ENCODE results near the gene ANKRD23.

The ANKRD23 gene

DNA sequence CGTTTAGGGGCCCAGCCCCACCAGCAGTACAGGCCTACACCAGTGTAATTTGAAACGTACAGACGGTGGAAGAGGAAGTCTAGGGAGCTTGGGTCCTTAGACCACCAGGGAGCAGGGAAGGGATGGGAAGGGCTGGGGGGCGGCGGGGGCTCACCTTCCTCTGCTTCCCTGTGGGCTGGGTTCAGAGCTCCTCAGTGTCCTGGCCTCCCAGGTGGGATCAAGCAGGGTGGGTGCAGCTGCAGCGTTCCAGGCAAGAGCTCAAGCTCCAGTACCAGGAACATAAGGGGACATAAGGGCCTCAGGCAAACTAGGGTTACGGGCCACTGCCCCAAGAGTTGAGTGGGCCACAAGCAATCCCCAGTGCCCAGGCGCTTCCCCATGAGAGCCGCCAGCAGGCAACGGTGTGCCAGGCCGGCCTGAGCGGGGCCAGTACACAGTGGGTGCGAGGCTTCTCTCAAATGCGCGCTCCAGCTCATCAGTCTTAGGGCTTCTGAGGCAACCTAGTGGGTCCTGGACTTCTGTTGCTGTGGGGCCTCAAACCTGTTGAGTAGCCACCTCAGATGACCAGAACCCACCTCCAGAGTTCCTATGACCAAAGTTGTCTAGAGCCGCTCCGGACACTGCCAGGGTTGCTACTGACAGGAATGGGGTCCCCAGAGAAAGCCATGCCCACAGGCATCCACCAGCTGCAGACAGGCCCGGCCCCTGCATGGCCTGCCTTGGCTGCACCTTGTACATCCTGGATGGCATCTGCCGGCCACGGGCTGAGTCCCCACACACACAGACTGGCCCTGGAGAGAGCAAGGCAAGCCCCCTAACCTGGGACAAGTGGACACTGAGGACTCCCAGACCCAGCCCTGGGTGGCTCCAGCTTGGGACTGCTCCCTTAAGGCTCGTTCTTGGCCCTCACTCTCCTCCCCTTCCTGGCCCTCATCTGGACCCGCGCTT is 5.2 kb downstream of the ANKRD23 start:
- no peak for DNase-seq (ENCODE audit: low read depth in 3 of 3)

GRCh38 chr2:96837575-96837974 is 6.2 kb downstream of the ANKRD23 start:
- no peak for DNase-seq (ENCODE audit: low read depth in 3 of 3)

- no peak for DNase-seq (ENCODE audit: low read depth in 3 of 3)
Observed at GRCh38 chr2:96835830-96836229, 8.0 kb downstream of the ANKRD23 start.

DNA sequence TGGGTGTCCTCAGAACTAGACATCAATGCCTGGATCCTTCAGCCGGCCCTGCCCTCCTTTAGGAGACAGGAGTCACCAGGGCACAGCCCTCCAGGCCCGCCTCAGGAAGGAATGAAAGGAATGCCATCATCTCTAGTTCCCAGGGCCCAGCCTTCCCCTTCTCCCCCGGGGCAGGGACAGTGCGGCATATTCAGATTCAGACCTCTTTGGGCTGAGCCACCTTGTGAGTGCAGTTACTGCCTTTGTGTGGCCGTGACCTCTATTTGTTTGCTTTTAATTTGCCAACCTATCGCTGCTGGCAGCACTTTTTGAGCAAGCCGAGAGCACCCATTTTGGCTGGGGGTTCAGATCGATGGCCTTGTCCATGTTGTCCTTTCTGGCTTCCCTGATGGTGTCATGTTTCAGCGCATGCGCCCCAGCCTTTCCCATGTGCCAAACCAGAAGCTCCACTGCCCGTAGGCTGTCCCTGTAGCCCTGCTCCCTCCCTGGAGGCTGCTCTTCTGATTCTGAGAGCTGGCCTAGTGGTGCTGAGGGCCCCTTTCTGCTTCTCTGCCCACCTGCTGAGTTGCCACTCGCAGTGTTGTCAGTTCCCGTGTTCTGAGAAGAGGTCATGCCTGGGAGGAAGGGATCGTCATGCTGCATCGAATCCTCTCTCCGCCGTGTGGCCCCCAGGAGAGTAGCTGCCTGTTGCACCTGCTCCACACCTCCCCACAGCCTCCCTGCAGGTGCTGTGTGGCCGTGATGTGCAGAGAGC is 10.9 kb downstream of the ANKRD23 start:
- DNase-seq (ENCODE audit: low read depth in 3 of 3), result no peak

- no peak for DNase-seq (ENCODE audit: low read depth in 3 of 3)
Observed at GRCh38 chr2:96832408-96832753, 11.4 kb downstream of the ANKRD23 start.

DNA sequence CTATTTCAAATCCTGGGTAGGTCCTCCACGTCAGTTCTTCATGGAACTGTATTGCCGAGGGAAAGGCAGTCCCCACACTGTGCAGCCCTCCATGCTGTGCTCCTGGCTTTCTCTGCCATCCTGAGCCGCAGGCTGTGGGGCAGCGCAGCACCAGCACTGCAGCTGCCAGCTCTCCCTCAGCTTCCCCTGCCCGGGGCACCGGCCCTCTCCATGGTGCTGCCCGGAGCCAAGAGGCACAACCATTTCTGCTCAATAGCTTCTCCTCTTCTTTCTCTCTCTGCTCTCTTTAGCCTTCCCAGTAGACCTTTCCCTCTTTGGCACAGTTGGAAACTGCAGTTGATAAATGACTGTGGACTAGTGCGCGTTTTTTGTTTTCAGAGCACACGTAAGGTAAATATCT is 12.1 kb downstream of the ANKRD23 start:
- no peak for DNase-seq (ENCODE audit: low read depth in 3 of 3)

DNA sequence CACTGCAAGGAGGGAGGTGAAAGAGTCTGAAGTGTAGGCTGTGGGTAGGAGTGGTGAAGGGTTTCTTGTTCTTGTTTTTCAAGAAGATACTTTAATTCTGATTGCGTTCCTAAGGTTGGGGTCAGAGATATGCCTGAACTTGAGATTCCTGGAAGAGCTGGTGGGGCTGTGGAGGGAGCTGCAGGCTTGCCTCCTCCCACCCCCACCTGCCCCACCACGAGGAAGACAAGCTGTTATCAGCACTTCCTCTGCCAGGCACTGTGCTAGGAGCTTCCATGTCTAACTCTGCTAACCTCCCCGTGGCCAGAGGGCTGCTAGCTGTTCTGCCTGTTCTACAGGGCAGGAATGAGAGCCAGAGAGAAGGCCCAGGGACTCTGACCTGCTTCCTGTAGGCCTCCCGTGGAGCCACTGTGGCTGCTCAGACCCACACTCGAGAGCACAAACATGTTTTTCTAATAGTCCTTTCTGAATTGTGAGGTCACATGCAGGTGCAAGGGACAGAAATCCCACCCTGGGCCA is 13.7 kb downstream of the ANKRD23 start:
- no peak for DNase-seq (ENCODE audit: low read depth in 3 of 3)

GRCh38 chr2:96828874-96829273 is 14.9 kb downstream of the ANKRD23 start:
- no peak for DNase-seq (ENCODE audit: low read depth in 3 of 3)

DNA sequence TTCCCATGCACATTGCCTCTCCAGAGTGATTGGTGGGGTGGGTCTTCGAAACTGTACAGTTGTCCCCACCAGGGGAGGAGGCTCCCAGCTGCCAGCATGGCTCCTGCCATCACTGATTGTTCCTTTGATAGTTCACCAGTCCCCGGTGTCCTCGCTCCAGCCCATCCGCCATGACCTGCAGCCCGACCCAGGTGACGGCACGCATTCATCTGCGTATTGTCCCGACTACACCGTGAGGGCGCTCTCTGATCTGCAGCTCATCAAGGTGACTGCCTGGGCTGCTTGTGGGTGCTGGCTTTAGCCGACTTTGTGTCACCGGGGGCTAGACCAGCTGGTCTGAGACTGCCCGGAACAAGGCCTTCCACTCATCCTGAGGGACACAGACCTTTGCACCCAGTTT is 15.4 kb downstream of the ANKRD23 start:
- DNase-seq (ENCODE audit: low read depth in 3 of 3), result no peak

- DNase-seq (ENCODE audit: low read depth in 3 of 3), result no peak
Observed at GRCh38 chr2:96826546-96827278, 17.1 kb downstream of the ANKRD23 start.

GRCh38 chr2:96825057-96825456 is 18.8 kb downstream of the ANKRD23 start:
- no peak for DNase-seq (ENCODE audit: low read depth in 3 of 3)

DNA sequence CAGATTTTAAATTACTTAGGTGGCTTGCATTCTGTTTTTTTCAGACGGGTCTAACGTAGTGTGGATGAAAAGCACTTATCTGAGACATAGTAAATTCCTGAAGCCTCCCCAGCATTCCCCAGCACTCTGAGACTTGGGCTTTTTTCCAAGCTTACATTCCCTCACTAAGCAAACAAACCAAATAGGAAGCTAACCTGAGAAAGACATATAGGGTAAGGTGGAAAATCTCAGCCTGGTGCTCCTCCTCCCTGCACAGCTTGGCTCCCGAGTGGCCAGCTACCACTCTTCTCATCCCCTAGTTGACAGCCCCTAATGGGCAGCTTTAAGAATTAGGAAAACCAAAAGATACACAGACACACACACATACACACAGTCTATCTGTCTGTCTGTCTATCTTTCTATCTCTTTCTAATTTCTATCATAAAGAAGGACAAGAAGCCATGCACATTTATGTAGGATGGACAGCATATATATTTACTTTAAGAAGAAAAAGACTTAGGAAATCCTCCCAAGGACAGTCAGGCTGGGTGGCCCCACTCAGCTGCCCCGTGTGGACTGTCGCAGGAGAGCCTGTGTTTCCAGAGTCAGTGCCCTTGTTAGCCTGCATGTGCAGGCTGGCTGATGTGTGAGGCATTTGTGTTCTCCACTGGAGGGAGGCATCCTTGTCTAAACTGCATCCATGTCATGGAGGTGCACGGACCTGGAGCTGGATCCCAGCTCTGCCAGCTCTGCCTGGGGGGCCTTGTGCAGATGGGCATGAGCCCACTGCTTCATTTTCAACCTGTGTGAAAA is 19.5 kb downstream of the ANKRD23 start:
- DNase-seq (ENCODE audit: low read depth in 3 of 3), result no peak

DNA sequence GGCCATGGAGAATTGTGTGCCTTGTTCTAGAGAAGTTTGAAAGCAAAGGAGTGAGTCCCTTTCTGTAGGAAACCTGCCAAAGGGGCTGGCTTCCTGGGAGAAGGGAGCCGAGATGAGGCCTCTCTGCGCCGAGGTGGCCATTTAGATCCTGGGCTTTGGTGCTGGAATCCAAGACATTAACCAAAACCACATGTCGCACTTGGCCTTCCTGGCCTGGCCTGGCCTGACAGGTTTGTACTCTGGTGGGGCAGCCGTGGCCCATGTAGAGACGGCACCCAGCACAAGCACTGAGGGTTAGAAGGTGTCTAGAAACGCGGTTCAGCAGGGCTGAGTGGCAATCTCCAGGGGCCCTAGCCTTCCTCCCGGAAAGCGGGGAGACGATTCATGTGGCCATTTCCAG is 20.6 kb downstream of the ANKRD23 start:
- no peak for DNase-seq (ENCODE audit: low read depth in 3 of 3)

DNA sequence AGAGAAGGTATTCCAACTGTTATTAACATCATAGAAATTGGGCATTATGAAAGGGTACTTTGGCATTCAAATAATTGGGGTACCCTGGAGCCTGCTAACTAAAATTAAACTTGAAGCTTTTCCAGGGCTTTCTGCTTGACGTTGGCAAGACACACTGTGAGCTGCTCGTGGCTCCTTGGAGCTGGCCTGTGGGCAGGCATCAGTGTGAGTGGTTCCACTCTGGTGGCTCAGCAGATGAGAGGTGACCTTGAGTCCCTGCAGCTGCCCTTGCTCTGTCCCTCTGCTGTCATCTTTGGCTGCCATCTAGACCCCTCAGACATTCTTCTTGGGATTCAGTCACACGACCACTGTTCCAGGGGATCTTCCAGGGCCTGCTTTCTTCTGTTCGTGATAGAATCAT is 21.0 kb downstream of the ANKRD23 start:
- DNase-seq (ENCODE audit: low read depth in 3 of 3), result no peak

GRCh38 chr2:96821113-96821675 is 22.6 kb downstream of the ANKRD23 start:
- DNase-seq (ENCODE audit: low read depth in 3 of 3), result no peak

DNA sequence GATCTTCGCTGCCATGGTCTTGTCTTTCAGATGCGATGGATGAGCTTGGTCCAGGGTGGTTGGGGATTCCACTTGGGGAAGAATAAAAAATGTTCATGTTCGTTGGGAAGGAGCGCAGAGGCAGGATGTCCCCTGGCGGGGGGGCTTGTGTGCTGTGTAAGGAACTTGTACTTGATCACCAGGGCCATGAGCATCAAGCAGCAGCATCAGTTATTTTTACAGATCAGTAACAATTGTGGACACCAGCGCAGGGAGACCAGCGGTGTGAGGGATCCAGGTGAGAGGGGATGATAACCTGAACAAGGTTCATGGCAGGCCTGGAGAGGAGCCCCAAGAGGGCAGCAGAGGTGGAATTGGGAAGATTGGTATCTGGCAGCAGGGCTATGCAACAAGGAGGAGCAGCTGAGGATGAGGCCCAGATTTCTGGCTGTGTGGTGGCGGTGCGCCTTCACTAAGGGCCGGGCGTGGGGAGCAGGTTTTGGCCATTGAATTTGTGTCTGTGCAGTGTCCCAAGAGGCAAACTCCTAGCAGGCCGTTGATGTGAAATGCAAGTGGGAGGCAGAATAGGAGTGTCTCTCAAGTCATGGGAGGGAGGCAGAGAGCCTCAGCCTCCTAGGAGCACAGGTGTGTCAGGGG is 23.8 kb downstream of the ANKRD23 start:
- DNase-seq (ENCODE audit: low read depth in 3 of 3), result no peak

GRCh38 chr2:96819128-96819875 is 24.5 kb downstream of the ANKRD23 start:
- no peak for DNase-seq (ENCODE audit: low read depth in 3 of 3)

DNA sequence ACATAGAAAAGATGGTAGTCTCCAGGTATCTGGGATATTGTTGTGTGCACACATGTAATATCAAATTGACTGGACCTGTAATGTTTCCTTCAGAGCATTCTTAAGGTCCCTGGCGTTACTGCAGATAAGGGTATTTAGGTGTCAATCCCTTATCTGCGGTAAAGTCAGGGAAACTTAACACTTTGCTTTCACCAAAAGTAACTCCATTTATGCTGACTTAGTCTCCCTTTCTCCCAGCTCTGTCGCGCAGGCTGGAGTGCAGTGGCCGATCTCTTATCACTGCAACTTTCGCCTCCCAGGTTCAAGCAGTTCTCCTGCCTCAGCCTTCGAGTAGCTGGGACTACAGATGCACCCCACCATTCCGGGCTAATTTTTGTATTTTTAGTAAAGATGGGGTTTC is 25.9 kb downstream of the ANKRD23 start:
- no peak for DNase-seq (ENCODE audit: low read depth in 3 of 3)

- DNase-seq (ENCODE audit: low read depth in 3 of 3), result no peak
Observed at GRCh38 chr2:96816836-96817702, 26.8 kb downstream of the ANKRD23 start.

All from stimulated activated CD4-positive, alpha-beta T cell treated with anti-CD3 and anti-CD28 coated beads, TNF-alpha, amount 100 ng/mL, for 48 hours (primary cell).